GM19468 (cell line): ENCODE data around the gene RCAN3.
"Not testable (repeated sequence)": the region's sequence is repeated elsewhere in the genome, so short reads cannot be mapped to it uniquely, and the experiment has no call there.

ENCODE experiments used
- ATAC-seq: cut with Tn5 transposase; IDR thresholded peaks from one replicate; pipeline ENCODE4 v1.9.1; 2021; ENCODE audit warnings: mild to moderate bottlenecking, moderate library complexity, moderate number of reproducible peaks; ENCODE audit not compliant: unreplicated experiment; ENCODE audit errors: extremely low read depth

RCAN3 gene

GRCh38 chr1:24506691-24507381 is 4.2 kb downstream of the RCAN3 start:
- no peak for ATAC-seq

- no peak for ATAC-seq
Measured at GRCh38 chr1:24507405-24507804, 4.8 kb downstream of the RCAN3 start.

- no peak for ATAC-seq
Measured at GRCh38 chr1:24508911-24509310, 6.3 kb downstream of the RCAN3 start.

GRCh38 chr1:24513706-24514105 is 11.1 kb downstream of the RCAN3 start:
- ATAC-seq, result no peak

GRCh38 chr1:24514946-24515345 is 12.3 kb downstream of the RCAN3 start:
- ATAC-seq, result no peak

GRCh38 chr1:24515671-24516209 is 13.1 kb downstream of the RCAN3 start:
- not testable (repeated sequence) for ATAC-seq

GRCh38 chr1:24516506-24516905 is 13.9 kb downstream of the RCAN3 start:
- no peak for ATAC-seq

- ATAC-seq, result no peak
Measured at GRCh38 chr1:24517898-24518297, 15.3 kb downstream of the RCAN3 start.

GRCh38 chr1:24520282-24520681 is 17.6 kb downstream of the RCAN3 start:
- ATAC-seq, result not testable (repeated sequence)

- no peak for ATAC-seq
Measured at GRCh38 chr1:24525606-24526005, 23.0 kb downstream of the RCAN3 start.

GRCh38 chr1:24526045-24526444 is 23.4 kb downstream of the RCAN3 start:
- no peak for ATAC-seq

GRCh38 chr1:24526940-24527542 is 24.4 kb downstream of the RCAN3 start:
- no peak for ATAC-seq

GRCh38 chr1:24528744-24529143 is 26.1 kb downstream of the RCAN3 start:
- ATAC-seq, result no peak

GRCh38 chr1:24529292-24529691 is 26.7 kb downstream of the RCAN3 start:
- ATAC-seq, result not testable (repeated sequence)

- no peak for ATAC-seq
Measured at GRCh38 chr1:24535021-24535424, 32.4 kb downstream of the RCAN3 start.

GRCh38 chr1:24535778-24536177 is 33.1 kb downstream of the RCAN3 start:
- no peak for ATAC-seq

GRCh38 chr1:24536391-24536840 is 33.8 kb downstream of the RCAN3 start:
- no peak for ATAC-seq

GRCh38 chr1:24540051-24540905 is 37.6 kb downstream of the RCAN3 start:
- no peak for ATAC-seq

GRCh38 chr1:24540906-24541710 is 38.5 kb downstream of the RCAN3 start:
- no peak for ATAC-seq
